Progenitor cell of endocrine pancreas (in vitro differentiated cells): ENCODE results near the gene GYPB. TPM values are rescaled to one million over a fixed set of nuclear protein-coding genes. Genes with fewer than 3 reads are reported as not detected.
"Not testable (repeated sequence)": the region's sequence is repeated elsewhere in the genome, so short reads cannot be mapped to it uniquely, and the experiment has no call there.

Experiments used
- DNase-seq: peaks from one replicate; pipeline ENCODE4 v3.0.0; 2021; ENCODE audit warnings: low spot score; ENCODE audit not compliant: unreplicated experiment
- H3K27ac Mint-ChIP-seq: 2 replicates; pipeline ENCODE4 v1.8.0; 2021; ENCODE audit warnings: mild to moderate bottlenecking, moderate library complexity, mixed read lengths
- H3K27me3 Mint-ChIP-seq: 2 replicates; pipeline ENCODE4 v1.8.0; 2021; ENCODE audit warnings: mixed read lengths
- H3K36me3 Mint-ChIP-seq: 2 replicates; pipeline ENCODE4 v1.8.0; 2022; ENCODE audit warnings: mixed read lengths; ENCODE audit not compliant: insufficient read depth
- H3K4me1 Mint-ChIP-seq: 2 replicates; pipeline ENCODE4 v1.8.0; 2021; ENCODE audit warnings: low read depth, mixed read lengths
- H3K4me3 Mint-ChIP-seq: 2 replicates; pipeline ENCODE4 v1.8.0; 2021; ENCODE audit warnings: low read depth, mild to moderate bottlenecking, moderate library complexity, mixed read lengths
- H3K9me3 Mint-ChIP-seq: 2 replicates; pipeline ENCODE4 v1.8.0; 2021; ENCODE audit warnings: low read depth, mixed read lengths
- CTCF ChIP-seq: fragments of 200-600 bp; sonication (generic); IDR thresholded peaks from one replicate; pipeline ENCODE4 v1.5.0; 2021; ENCODE audit warnings: antibody characterized with exemption, mild to moderate bottlenecking; ENCODE audit not compliant: unreplicated experiment
- long read RNA-seq: library from polyadenylated mRNA; unstranded; transcript quantifications from one replicate; pipeline ENCODE4 v2.0.0, GENCODE V29; 2020
- total RNA-seq: library from RNA; stranded (reverse); gene quantifications from 2 replicates; pipeline ENCODE4 v1.2.1, GENCODE V29; 2021

Gene GYPB
- not detected in 2 replicates for total RNA-seq
- long read RNA-seq: 0 reads

- not testable (repeated sequence) for H3K27ac Mint-ChIP-seq, H3K9me3 Mint-ChIP-seq, H3K36me3 Mint-ChIP-seq, H3K27me3 Mint-ChIP-seq, DNase-seq, H3K4me1 Mint-ChIP-seq, H3K4me3 Mint-ChIP-seq
These were observed at the start of gene GYPB for GRCh38 chr4:144019277-144019676. Gene GYPB, minus strand, starts transcription at chr4:144019380. Its CDS starts 93 bp downstream, at chr4:144019287.

- not testable (repeated sequence) for H3K4me1 Mint-ChIP-seq, H3K9me3 Mint-ChIP-seq, DNase-seq, H3K4me3 Mint-ChIP-seq, H3K27me3 Mint-ChIP-seq, H3K36me3 Mint-ChIP-seq, H3K27ac Mint-ChIP-seq
These were observed 42.4 kb upstream of the GYPB start for GRCh38 chr4:144061556-144061955.

- DNase-seq, H3K4me3 Mint-ChIP-seq, H3K9me3 Mint-ChIP-seq, H3K27me3 Mint-ChIP-seq, H3K4me1 Mint-ChIP-seq, H3K36me3 Mint-ChIP-seq, H3K27ac Mint-ChIP-seq: not testable (repeated sequence)
These were observed 41.2 kb upstream of the GYPB start for GRCh38 chr4:144060234-144060859.

- H3K4me3 Mint-ChIP-seq: no peak overlapping the region
- H3K27me3 Mint-ChIP-seq: no peaks in the 10 kb centered on the region
- H3K4me1 Mint-ChIP-seq: peaks cover 2% of the 10 kb centered on the region
- H3K9me3 Mint-ChIP-seq: peaks cover 2% of the 10 kb centered on the region
- no peak overlapping the region for H3K27ac Mint-ChIP-seq
- DNase-seq: no peak
- TF ChIP-seq CTCF: no peak
- H3K36me3 Mint-ChIP-seq: no peaks in the 10 kb centered on the region
These were observed 37.6 kb upstream of the GYPB start for GRCh38 chr4:144056800-144057199.

GRCh38 chr4:144055336-144055735, 36.2 kb upstream of the GYPB start:
- not testable (repeated sequence) for H3K27me3 Mint-ChIP-seq, DNase-seq, H3K4me1 Mint-ChIP-seq, H3K36me3 Mint-ChIP-seq, H3K4me3 Mint-ChIP-seq, H3K27ac Mint-ChIP-seq, H3K9me3 Mint-ChIP-seq

GRCh38 chr4:144051494-144051893, 32.3 kb upstream of the GYPB start:
- not testable (repeated sequence) for H3K27ac Mint-ChIP-seq, H3K4me1 Mint-ChIP-seq, H3K4me3 Mint-ChIP-seq, DNase-seq, H3K36me3 Mint-ChIP-seq, H3K9me3 Mint-ChIP-seq, H3K27me3 Mint-ChIP-seq

GRCh38 chr4:144050631-144051030, 31.5 kb upstream of the GYPB start:
- not testable (repeated sequence) for DNase-seq, H3K27ac Mint-ChIP-seq, H3K4me3 Mint-ChIP-seq, H3K4me1 Mint-ChIP-seq, H3K9me3 Mint-ChIP-seq, H3K36me3 Mint-ChIP-seq, H3K27me3 Mint-ChIP-seq

- not testable (repeated sequence) for H3K4me1 Mint-ChIP-seq, DNase-seq, H3K9me3 Mint-ChIP-seq, H3K27me3 Mint-ChIP-seq, H3K27ac Mint-ChIP-seq, H3K36me3 Mint-ChIP-seq, H3K4me3 Mint-ChIP-seq
These were observed 30.6 kb upstream of the GYPB start for GRCh38 chr4:144049495-144050424.

- H3K4me3 Mint-ChIP-seq, H3K36me3 Mint-ChIP-seq, H3K27ac Mint-ChIP-seq, DNase-seq, H3K9me3 Mint-ChIP-seq, H3K4me1 Mint-ChIP-seq, H3K27me3 Mint-ChIP-seq: not testable (repeated sequence)
These were observed 25.8 kb upstream of the GYPB start for GRCh38 chr4:144044936-144045335.

- not testable (repeated sequence) for H3K4me1 Mint-ChIP-seq, H3K9me3 Mint-ChIP-seq, DNase-seq, H3K27me3 Mint-ChIP-seq, H3K36me3 Mint-ChIP-seq, H3K4me3 Mint-ChIP-seq, H3K27ac Mint-ChIP-seq
These were observed 13.4 kb upstream of the GYPB start for GRCh38 chr4:144032580-144032979.

- not testable (repeated sequence) for H3K9me3 Mint-ChIP-seq, H3K27me3 Mint-ChIP-seq, DNase-seq, H3K36me3 Mint-ChIP-seq, H3K27ac Mint-ChIP-seq, H3K4me3 Mint-ChIP-seq, H3K4me1 Mint-ChIP-seq
These were observed 12.7 kb upstream of the GYPB start for GRCh38 chr4:144031875-144032274.

- not testable (repeated sequence) for H3K9me3 Mint-ChIP-seq, H3K4me3 Mint-ChIP-seq, H3K4me1 Mint-ChIP-seq, H3K36me3 Mint-ChIP-seq, H3K27me3 Mint-ChIP-seq, DNase-seq, H3K27ac Mint-ChIP-seq
These were observed 12.2 kb upstream of the GYPB start for GRCh38 chr4:144031369-144031768.
